Measurements from ENCODE around the gene COL23A1. TPM values are rescaled to one million over a fixed set of nuclear protein-coding genes. Genes with fewer than 3 reads are reported as not detected.

COL23A1 gene
- total and polyA plus RNA-seq, 2 of the 8 experiments (the other 6 are each of a cell fraction or from before 2014, with no cell fraction given): 3.1 to 4.7 TPM

DNA sequence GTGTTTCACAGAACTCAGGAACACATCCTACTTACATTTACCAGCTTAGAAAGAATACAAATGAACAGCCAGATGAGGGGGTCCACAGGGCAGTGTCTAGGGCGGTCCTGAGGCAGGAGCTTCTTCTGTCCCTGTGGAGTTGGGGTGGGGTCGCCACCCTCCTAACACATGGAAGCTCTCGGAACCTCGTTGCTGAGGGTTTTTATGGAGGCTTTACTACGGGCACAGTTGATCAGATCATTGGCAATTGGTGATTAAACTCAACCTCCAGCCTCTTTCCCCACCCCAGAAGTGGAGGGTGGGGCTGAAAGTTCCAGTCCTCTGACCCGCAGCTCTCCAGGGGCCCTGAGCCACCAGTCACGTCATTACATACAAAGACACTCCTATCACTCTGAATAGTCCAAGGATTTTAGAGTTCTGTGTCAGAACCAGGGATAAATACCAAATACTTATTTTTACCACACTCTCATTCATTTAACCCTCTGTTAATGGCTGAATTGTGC lies 156.9 kb downstream of the COL23A1 start:
- H3K79me2 ChIP-seq (ENCODE audit: control insufficient read depth in 1 of 2, insufficient read depth in 2 of 2, low read length in 2 of 2): no peaks in the 10 kb centered on the region
- no peak overlapping the region for H4K91ac ChIP-seq (replicated peaks; ENCODE audit: insufficient read length, low read length)
- ChIA-PET POLR2A (ENCODE audit: partially characterized antibody) (no interaction called here), CTCF (ENCODE audit: partially characterized antibody) (interaction anchor here (1.0 to 3.7 kb wide), 3 partner anchors 11 to 153 kb away, joined by 4 to 15 read pairs (median 5); no protein-coding TSS in a partner anchor)
- no peak overlapping the region for H2BK12ac ChIP-seq (ENCODE audit: low read depth, low read length)
- H4K20me1 ChIP-seq (replicated peaks in 1 of 2; ENCODE audit: control insufficient read depth in 1 of 2, insufficient read depth in 2 of 2, low read length in 2 of 2): no peaks in the 10 kb centered on the region
- no peaks in the 10 kb centered on the region for H3K9me3 ChIP-seq (ENCODE audit: insufficient read depth in 2 of 2, low read depth in 1 of 2, low read length in 1 of 2)
- H3K4me2 ChIP-seq (ENCODE audit: insufficient read depth in 1 of 2, low read depth in 2 of 2, low read length in 2 of 2): no peak overlapping the region
- no peak overlapping the region for H2BK5ac ChIP-seq (ENCODE audit: low read depth, low read length)
- no peak overlapping the region for H4K5ac ChIP-seq (ENCODE audit: insufficient read length, low read depth, low read length)
- H3K4me3 ChIP-seq (ENCODE audit: extremely low read depth in 1 of 4, insufficient read depth in 2 of 4, low read depth in 3 of 4, low read length in 4 of 4): no peak overlapping the region
- 93% methylated on average over 7 of the region's 7 CpGs; no CpG with 5 or more reads in 1 of the 2 experiments for WGBS, 2 experiments (ENCODE audit: extremely low coverage in 1 of 2, insufficient coverage in 1 of 2, insufficient read length in 1 of 2, insufficient replicate concordance in 2 of 2, low coverage in 1 of 2, low lambda C conversion rate in 2 of 2, missing lambda C conversion rate in 1 of 2)
- H2BK20ac ChIP-seq (ENCODE audit: low read length): no peak overlapping the region
- no peak overlapping the region for H4K8ac ChIP-seq (ENCODE audit: extremely low read depth, insufficient read depth, low read length)
- no peak overlapping the region for H2BK15ac ChIP-seq (ENCODE audit: low read length)
- no peaks in the 10 kb centered on the region for H3K36me3 ChIP-seq (ENCODE audit: control insufficient read depth in 2 of 4, insufficient read depth in 4 of 4, low read length in 3 of 4)
- H3K27me3 ChIP-seq (replicated peaks in 1 of 4; ENCODE audit: control insufficient read depth in 3 of 4, extremely low read depth in 1 of 4, insufficient read depth in 3 of 4, low read length in 3 of 4): no peaks in the 10 kb centered on the region
- no peak overlapping the region for H2AFZ ChIP-seq (ENCODE audit: low read length)
- H3K27ac ChIP-seq (ENCODE audit: low read depth, low read length): no peak overlapping the region
- H3K18ac ChIP-seq (ENCODE audit: extremely low read depth, low read length): no peak overlapping the region
- FAIRE-seq (no peak), DNase-seq (ENCODE audit: low read depth in 1 of 2, low spot score in 2 of 2) (peak in 1 of 2 experiments; percentile 30)
- H3K79me1 ChIP-seq (ENCODE audit: low read depth, low read length): no peaks in the 10 kb centered on the region
- no peak overlapping the region for H3K9ac ChIP-seq (replicated peaks in 1 of 4; ENCODE audit: extremely low read depth in 1 of 4, low read depth in 3 of 4, low read length in 3 of 4)
- no peak overlapping the region for H2AK5ac ChIP-seq (ENCODE audit: low read depth, low read length)
- no peak overlapping the region for H3K23ac ChIP-seq (ENCODE audit: insufficient read length)
- no peaks in the 10 kb centered on the region for H3K23me2 ChIP-seq (ENCODE audit: low read depth, low read length)
- H3K56ac ChIP-seq (replicated peaks; ENCODE audit: insufficient read length, low read depth, low read length): no peak overlapping the region
- H3K4ac ChIP-seq (replicated peaks; ENCODE audit: insufficient read length, low read depth, low read length): no peak overlapping the region
- H3K14ac ChIP-seq (ENCODE audit: insufficient read length): no peak overlapping the region
- no peak overlapping the region for H2BK120ac ChIP-seq (replicated peaks; ENCODE audit: low read depth, low read length)
- peaks cover 3 to 14% (median 6%) of the 10 kb centered on the region in 4 experiments for H3K4me1 ChIP-seq (replicated peaks in 1 of 4; ENCODE audit: control insufficient read depth in 3 of 4, insufficient read depth in 4 of 4, low read length in 3 of 4)
- TF ChIP-seq TCF12 (IDR thresholded peaks at IDR 0.05; ENCODE audit: low read depth, low read length) (no peak), RXRA (IDR thresholded peaks at IDR 0.05; ENCODE audit: insufficient read depth, low read depth, low read length) (no peak), CEBPB (IDR thresholded peaks at IDR 0.05; ENCODE audit: low read depth, low read length) (no peak), RFX5 (IDR thresholded peaks at IDR 0.05; ENCODE audit: borderline replicate concordance, low read depth, low read length) (no peak), EGR1 (IDR thresholded peaks at IDR 0.05; ENCODE audit: borderline replicate concordance, low read depth, low read length) (no peak), RAD21 (IDR thresholded peaks at IDR 0.05 in 1 of 2, conservative IDR thresholded peaks at IDR 0.05 in 1 of 2; ENCODE audit: low read depth in 2 of 2, low read length in 2 of 2) (no peak), JUND (IDR thresholded peaks at IDR 0.05; ENCODE audit: low read length) (no peak), GABPA (IDR thresholded peaks at IDR 0.05; ENCODE audit: borderline replicate concordance, insufficient read depth, low read length) (no peak), CBX8 (IDR thresholded peaks at IDR 0.05; ENCODE audit: borderline replicate concordance, low read depth, low read length) (no peak), NRF1 (IDR thresholded peaks at IDR 0.05; ENCODE audit: low read depth, low read length) (no peak)
- TF ChIP-seq, protein P1, sequence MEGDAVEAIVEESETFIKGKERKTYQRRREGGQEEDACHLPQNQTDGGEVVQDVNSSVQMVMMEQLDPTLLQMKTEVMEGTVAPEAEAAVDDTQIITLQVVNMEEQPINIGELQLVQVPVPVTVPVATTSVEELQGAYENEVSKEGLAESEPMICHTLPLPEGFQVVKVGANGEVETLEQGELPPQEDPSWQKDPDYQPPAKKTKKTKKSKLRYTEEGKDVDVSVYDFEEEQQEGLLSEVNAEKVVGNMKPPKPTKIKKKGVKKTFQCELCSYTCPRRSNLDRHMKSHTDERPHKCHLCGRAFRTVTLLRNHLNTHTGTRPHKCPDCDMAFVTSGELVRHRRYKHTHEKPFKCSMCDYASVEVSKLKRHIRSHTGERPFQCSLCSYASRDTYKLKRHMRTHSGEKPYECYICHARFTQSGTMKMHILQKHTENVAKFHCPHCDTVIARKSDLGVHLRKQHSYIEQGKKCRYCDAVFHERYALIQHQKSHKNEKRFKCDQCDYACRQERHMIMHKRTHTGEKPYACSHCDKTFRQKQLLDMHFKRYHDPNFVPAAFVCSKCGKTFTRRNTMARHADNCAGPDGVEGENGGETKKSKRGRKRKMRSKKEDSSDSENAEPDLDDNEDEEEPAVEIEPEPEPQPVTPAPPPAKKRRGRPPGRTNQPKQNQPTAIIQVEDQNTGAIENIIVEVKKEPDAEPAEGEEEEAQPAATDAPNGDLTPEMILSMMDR (IDR thresholded peaks at IDR 0.05; ENCODE audit: control extremely low read depth in 1 of 3, insufficient read depth in 1 of 3, low read depth in 1 of 3, low read length in 3 of 3): no peak

All from H1 (cell line).